Fibroblast of villous mesenchyme (primary cell): Measurements from ENCODE around the gene TXNL4A. TPM values are rescaled to one million over a fixed set of nuclear protein-coding genes. Genes with fewer than 3 reads are reported as not detected.
A peak's percentile ranks its signal among the peaks of the same experiment; 100 is the strongest.
"Not testable (repeated sequence)": the region's sequence is repeated elsewhere in the genome, so short reads cannot be mapped to it uniquely, and the experiment has no call there.

Experiments used
- DNase-seq: peaks from one replicate; pipeline ENCODE4 v3.0.0-alpha.2; 2010; ENCODE audit warnings: low read depth
- H3K4me3 ChIP-seq: 2 replicates; pipeline ENCODE4 v1.5.1; 2011; ENCODE audit warnings: low read depth, mild to moderate bottlenecking, low read length
- total RNA-seq: library from RNA; depleted of rRNA; stranded (reverse); fragments of >200 nt; gene quantifications from 2 replicates; pipeline ENCODE4 v1.2.3, GENCODE V29; 2012
- TF ChIP-seq, protein P1 (sequence below): IDR thresholded peaks from 2 replicates; pipeline ENCODE4 v1.5.1; 2012; ENCODE audit warnings: low read depth, mild to moderate bottlenecking, low read length; ENCODE audit not compliant: insufficient read depth

Gene TXNL4A
- total RNA-seq, 1 donor: 46.6 TPM

DNA sequence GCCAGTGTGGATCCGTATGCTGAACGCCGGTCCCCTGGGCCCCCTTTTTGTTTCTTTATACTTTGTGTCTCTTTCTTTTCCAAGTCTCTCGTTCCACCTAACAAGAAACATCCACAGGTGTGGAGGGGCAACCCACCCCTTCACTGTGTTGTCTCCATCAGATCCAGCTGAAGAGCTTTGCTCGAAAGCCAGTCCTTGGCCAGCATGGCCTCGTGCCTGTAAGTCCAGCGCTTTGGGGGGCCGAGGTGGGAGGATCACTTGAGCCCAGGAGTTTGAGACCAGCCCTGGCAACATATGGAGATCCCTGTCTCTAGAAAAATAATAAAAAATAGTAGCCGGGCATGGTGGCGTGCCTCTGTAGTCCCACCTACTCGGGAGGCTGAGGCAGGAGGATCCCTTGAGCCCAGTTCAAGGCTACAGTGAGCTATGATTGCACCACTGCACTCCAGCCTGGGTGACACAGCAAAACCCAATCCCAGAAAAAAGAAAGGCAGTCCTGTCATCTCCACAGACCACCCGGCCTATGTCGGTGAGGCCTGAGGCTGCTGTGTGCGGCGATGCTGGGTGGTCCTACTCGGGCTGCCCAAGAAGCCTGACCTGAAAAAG is 27.3 kb downstream of the TXNL4A start:
- no peak overlapping the region for H3K4me3 ChIP-seq
- DNase-seq: no peak
- TF ChIP-seq, protein P1, sequence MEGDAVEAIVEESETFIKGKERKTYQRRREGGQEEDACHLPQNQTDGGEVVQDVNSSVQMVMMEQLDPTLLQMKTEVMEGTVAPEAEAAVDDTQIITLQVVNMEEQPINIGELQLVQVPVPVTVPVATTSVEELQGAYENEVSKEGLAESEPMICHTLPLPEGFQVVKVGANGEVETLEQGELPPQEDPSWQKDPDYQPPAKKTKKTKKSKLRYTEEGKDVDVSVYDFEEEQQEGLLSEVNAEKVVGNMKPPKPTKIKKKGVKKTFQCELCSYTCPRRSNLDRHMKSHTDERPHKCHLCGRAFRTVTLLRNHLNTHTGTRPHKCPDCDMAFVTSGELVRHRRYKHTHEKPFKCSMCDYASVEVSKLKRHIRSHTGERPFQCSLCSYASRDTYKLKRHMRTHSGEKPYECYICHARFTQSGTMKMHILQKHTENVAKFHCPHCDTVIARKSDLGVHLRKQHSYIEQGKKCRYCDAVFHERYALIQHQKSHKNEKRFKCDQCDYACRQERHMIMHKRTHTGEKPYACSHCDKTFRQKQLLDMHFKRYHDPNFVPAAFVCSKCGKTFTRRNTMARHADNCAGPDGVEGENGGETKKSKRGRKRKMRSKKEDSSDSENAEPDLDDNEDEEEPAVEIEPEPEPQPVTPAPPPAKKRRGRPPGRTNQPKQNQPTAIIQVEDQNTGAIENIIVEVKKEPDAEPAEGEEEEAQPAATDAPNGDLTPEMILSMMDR: no peak

DNA sequence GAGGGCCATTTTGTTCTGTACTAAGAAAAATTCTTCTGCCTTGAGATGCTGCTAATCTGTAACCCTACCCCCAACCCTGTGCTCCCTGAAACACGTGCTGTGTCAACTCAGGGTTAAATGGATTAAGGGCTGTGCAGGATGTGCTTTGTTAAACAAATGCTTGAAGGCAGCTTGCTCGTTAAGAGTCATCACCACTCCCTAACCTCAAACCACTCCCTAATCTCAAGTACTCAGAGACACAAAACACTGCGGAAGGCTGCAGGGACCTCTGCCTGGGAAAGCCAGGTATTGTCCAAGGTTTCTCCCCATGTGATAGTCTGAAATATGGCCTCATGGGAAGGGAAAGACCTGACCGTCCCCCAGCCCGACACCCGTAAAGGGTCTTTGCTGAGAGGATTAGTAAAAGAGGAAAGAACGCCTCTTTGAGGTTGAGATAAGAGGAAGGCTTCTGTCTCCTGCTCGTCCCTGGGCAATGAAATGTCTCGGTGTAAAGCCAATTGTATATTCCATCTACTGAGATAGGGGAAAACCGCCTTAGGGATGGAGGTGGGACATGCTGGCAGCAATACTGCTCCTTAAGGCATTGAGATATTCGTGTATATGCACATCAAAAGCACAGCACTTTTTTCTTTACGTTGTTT is 28.1 kb downstream of the TXNL4A start:
- DNase-seq: peak; percentile 79
- not testable (repeated sequence) for H3K4me3 ChIP-seq

DNA sequence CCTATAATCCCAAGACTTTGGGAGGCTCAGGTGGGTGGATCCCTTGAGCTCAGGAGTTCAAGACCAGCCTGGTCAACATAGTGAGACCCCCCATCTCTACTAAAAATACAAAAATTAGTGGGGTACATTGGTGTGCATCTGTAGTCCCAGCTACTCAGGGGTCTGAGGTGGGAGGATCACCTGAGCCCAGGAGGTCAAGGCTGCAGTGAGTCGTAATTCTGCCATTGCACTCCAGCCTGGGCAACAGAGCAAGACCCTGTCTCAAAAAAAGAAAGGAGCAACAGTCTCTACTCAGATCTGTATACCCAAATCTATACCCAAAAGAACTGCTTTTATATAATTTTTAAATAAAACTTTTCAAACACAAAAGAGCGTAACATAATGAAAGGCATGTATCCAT is 29.4 kb downstream of the TXNL4A start:
- no peak overlapping the region for H3K4me3 ChIP-seq

DNA sequence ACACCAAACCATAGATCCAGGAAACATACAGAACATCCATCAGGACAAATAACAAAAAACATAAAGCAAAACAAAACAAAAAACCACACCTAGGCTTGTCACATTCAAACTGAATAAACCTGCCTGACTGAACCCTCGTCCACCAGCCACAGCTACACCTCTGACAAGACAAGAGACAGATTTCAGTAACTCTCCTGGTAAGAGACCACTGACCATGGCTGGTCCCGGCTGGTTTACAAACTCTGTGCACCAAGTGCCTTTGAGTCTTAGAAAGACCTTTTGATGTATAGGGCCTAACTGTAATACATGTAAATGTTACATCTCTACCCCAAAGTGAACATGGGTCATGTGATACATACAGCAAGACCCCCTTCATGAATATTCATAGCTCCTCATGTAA is 32.1 kb downstream of the TXNL4A start:
- DNase-seq: no peak
- TF ChIP-seq, protein P1: no peak
- no peak overlapping the region for H3K4me3 ChIP-seq

More for the DNA sequence above, 29.4 kb downstream of the TXNL4A start:
- no peak for DNase-seq
- TF ChIP-seq, protein P1: no peak

DNA sequence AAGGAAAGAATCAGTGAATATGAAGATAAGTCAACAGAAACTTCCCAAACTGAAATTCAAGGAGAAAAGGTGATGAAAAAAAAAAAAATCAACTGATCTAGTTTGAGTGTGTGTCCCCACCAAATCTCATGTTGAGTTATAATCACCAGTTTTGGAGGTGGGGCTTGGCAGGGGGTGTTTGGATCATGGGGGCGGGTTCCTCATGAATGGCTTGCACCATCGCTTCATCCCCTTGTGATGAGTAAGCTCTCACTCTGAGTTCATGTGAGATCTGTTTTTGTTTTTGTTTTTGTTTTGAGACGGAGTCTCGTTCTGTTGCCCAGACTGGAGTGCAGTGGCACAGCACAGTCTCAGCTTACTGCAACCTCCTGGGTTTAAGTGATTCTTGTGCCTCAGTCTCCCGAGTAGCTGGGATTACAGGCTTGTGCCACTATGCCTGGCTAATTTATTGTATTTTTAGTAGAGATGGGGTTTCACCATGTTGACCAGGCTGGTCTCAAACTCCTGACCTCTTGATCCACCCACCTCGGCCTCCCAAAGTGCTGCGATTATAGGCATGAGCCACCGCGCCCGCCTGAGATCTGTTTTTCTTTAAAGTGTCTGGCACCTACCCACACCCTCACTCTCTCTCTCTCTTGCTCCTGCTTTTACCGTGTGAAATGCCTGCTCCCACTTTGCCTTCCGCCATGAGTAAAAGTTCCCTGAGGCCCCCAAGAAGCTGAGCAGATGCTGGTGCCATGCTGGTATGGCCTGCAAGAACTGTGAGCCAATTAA is 32.9 kb downstream of the TXNL4A start:
- no peak overlapping the region for H3K4me3 ChIP-seq
- DNase-seq: peak; percentile 64
- TF ChIP-seq, protein P1: no peak

DNA sequence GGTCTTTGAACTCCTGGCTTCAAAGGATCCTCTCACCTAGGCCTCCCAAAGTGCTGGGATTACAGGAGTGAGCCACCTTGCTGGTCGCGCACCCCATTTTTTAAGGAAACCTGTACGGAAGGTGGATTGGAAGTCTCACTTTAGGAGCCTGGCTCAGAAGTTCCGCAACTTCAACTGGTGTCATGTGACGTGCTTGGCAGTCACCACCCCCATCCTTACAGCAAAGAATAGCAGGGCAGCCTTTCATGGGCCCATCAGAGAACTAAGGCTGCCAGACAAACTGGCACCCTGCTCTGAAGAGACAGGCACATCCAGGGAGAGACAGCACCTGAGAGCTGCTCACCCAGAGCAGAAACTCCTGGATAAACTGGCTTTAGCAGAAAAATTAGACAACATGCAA is 33.6 kb downstream of the TXNL4A start:
- no peak overlapping the region for H3K4me3 ChIP-seq
- DNase-seq: no peak
- TF ChIP-seq, protein P1: no peak

DNA sequence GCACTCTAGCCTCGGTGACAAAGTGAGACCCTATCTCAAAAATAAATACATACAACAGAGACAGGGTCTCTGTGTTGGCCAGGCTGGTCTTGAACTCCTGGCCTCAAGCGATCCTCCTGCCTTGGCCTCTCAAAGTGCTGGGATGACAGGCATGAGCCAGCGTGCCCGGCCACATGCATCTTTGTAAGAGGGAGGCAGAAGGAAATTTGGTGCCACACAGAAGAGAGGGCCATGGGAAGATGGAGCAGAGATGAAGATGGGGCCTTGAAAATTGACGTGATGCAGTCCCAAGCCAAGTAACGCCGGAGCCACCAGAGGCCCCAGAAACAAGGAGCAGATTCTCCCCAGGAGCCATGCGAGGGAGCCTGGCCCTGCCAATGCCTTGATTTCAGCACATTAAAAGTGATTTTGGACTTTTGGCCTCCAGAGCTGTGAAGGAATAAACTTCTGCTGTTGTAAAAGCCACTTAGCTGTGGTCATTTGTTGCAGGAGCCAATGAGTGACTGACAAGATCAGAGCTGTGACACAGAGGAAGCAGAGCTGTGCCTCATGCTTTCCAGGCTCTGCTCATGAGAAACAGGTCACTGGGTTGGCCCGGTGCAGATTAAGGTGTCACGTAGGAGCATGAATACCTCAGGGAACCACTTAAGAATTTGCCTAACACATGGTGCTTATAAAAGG is 34.3 kb downstream of the TXNL4A start:
- no peak for DNase-seq
- TF ChIP-seq, protein P1: no peak
- H3K4me3 ChIP-seq: no peak overlapping the region
